ENCODE data around the gene COIL. TPM values are rescaled to one million over a fixed set of nuclear protein-coding genes. Genes with fewer than 3 reads are reported as not detected.

COIL gene
- total RNA-seq, 1 experiment from 2014 or later = 28.2 TPM

GRCh38 chr17:56933868-56934267, 27.0 kb downstream of the COIL start:
- Histone ChIP-seq H3K4me1 (peaks cover 5% of the 10 kb centered on the region), H3K36me3 (peaks cover 17% of the 10 kb centered on the region), H3K27me3 (no peaks in the 10 kb centered on the region), H3K9me3 (replicated peaks) (peaks cover 10% of the 10 kb centered on the region), H3K27ac (no peak overlapping the region), H3K4me3 (no peak overlapping the region)
- DNase-seq = peak in 1 of 2 experiments; percentile 6

DNA sequence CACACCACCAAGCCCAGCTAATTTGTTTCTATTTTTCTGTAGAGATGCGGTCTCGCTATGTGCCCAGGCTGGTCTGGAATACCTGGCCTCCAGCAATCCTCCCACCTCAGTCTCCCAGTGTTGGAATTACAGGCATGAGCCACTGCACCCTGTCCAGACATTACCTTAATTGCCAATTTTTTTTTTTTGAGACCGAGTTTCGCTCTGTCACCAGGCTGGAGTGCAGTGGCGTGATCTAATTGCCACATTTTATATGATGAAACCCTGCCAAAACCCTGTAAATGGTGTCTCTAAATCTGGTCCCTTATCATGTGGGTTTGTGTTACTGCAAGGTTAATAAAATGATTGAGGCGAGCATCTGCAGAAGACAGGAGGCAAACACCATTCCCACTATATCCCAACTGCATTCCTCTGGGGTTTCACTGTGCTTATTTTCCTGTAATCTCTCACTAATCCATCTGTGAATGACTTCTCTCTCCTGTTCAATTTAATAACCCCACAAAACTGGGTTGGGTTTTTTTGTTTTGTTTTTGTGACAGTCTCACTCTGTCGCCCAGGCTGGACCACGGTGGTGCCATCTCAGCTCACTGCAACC, 27.6 kb downstream of the COIL start:
- peaks cover 15% of the 10 kb centered on the region for H3K36me3 ChIP-seq
- DNase-seq = peak in 1 of 2 experiments; percentile 60

DNA sequence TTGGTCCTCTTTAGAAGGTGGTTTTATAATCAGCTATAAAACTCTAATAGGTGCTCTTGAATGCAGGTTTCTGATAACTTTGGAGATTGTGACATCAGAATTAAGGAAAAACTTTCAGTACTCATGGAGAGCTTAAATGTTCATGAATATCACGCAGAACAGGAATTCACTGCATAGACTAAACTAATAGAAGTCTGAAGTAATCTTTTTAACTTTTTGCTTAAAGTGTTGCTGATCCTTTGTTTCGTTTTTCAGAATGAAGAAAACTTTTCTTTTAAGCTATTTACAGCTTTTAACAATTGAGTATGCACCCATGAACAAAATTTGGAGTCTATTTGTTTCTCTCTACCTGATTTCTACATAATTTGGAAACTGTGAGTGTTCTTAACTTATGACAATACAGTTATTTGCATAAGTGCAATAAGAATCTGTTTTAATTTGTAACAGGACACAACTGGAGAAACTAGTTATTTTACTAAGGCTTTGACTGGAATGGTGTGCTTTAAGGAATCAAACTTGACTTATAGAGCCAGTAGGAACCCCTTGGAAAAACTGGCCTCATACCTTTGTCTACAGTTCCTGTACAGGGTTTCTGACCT, 30.0 kb downstream of the COIL start:
- Histone ChIP-seq H3K4me3 (no peak overlapping the region), H3K9me3 (replicated peaks) (peaks cover 10% of the 10 kb centered on the region), H3K27ac (no peak overlapping the region), H3K36me3 (no peaks in the 10 kb centered on the region), H3K4me1 (peaks cover 5% of the 10 kb centered on the region), H3K27me3 (no peaks in the 10 kb centered on the region)
- no peak for DNase-seq

More for the DNA sequence above, 27.6 kb downstream of the COIL start:
- H3K9me3 ChIP-seq (replicated peaks) = peaks cover 10% of the 10 kb centered on the region
- no peak overlapping the region for H3K27ac ChIP-seq
- no peak overlapping the region for H3K4me3 ChIP-seq
- peaks cover 5% of the 10 kb centered on the region for H3K4me1 ChIP-seq
- H3K27me3 ChIP-seq = no peaks in the 10 kb centered on the region

DNA sequence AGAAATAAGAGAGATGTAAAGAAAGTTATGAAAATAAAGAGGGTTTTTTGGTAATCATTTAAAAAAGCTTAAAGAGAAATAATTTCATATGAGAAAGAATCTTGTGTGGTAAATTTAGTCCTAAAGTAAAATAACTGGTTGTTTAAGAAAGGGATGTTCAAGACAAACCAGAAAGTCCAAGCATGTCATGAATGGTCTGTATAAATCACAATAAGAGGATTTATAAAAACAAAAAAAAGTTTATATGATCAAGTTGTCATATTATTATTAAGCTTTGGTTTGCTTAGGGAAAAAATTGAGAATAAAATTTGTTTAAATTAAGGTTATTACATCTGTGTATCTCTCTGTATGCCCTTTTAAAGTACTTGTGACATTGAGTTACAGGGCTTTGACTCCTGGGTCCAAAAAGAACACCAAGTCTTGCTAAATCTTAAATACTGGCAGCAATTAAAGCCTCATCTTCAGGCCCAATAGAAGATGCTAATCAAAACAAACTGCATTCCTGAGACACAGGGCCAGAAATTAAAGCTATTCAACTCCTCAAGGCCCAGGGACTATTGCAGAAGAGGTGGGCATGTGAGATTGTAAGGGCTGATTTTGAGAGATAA, 31.4 kb downstream of the COIL start:
- no peaks in the 10 kb centered on the region for H3K27me3 ChIP-seq
- H3K4me3 ChIP-seq = no peak overlapping the region
- H3K9me3 ChIP-seq (replicated peaks) = peaks cover 10% of the 10 kb centered on the region
- H3K27ac ChIP-seq = no peak overlapping the region
- no peaks in the 10 kb centered on the region for H3K36me3 ChIP-seq
- DNase-seq = no peak
- peaks cover 5% of the 10 kb centered on the region for H3K4me1 ChIP-seq

- peaks cover 10% of the 10 kb centered on the region for H3K9me3 ChIP-seq (replicated peaks)
- no peaks in the 10 kb centered on the region for H3K27me3 ChIP-seq
- no peak overlapping the region for H3K27ac ChIP-seq
- H3K4me3 ChIP-seq = no peak overlapping the region
- peaks cover under 1% of the 10 kb centered on the region; the same call in 1 of the 2 replicates for H3K4me1 ChIP-seq
- no peak for DNase-seq
- H3K36me3 ChIP-seq = no peaks in the 10 kb centered on the region
These were observed 32.3 kb downstream of the COIL start for GRCh38 chr17:56928586-56928985.

- H3K9me3 ChIP-seq (replicated peaks) = peaks cover 10% of the 10 kb centered on the region
- H3K27me3 ChIP-seq = no peaks in the 10 kb centered on the region
- DNase-seq = no peak
These were observed 34.1 kb downstream of the COIL start for GRCh38 chr17:56926704-56927103.

GRCh38 chr17:56926270-56926669, 34.6 kb downstream of the COIL start:
- DNase-seq = no peak
- Histone ChIP-seq H3K9me3 (replicated peaks) (peaks cover 10% of the 10 kb centered on the region), H3K36me3 (no peaks in the 10 kb centered on the region), H3K4me1 (no peaks in the 10 kb centered on the region), H3K4me3 (no peak overlapping the region), H3K27me3 (no peaks in the 10 kb centered on the region), H3K27ac (no peak overlapping the region)

More at GRCh38 chr17:56926704-56927103, 34.1 kb downstream of the COIL start:
- Histone ChIP-seq H3K27ac (no peak overlapping the region), H3K4me3 (no peak overlapping the region), H3K4me1 (no peaks in the 10 kb centered on the region), H3K36me3 (no peaks in the 10 kb centered on the region)

DNA sequence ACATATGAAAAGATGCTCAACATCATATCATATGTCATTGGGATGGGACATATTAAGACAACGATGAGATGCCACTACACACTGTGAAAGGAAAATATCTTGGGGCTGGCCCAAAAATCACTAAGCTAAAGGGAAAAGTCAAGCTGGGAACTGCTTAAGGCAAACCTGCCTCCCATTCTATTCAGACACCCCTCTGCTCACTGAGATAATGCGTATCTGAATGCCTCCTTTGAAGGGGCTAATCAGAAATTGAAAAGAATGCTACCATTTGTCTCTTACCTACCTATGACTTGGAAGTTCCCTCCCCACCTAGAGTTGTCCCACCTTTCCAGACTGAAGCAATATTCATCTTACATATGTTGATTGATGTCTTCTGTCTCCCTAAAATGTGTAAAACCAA, 35.8 kb downstream of the COIL start:
- H3K4me3 ChIP-seq = no peak overlapping the region
- DNase-seq = no peak
- no peaks in the 10 kb centered on the region for H3K36me3 ChIP-seq
- H3K27ac ChIP-seq = no peak overlapping the region
- peaks cover 7% of the 10 kb centered on the region for H3K9me3 ChIP-seq (replicated peaks)
- H3K4me1 ChIP-seq = no peaks in the 10 kb centered on the region
- no peaks in the 10 kb centered on the region for H3K27me3 ChIP-seq

- Histone ChIP-seq H3K36me3 (no peaks in the 10 kb centered on the region), H3K4me1 (peaks cover 17% of the 10 kb centered on the region), H3K27ac (no peak overlapping the region), H3K4me3 (no peak overlapping the region), H3K9me3 (replicated peaks) (peaks cover 6% of the 10 kb centered on the region; the same call in 1 of the 2 replicates), H3K27me3 (no peaks in the 10 kb centered on the region)
- DNase-seq = no peak
These were observed 41.1 kb downstream of the COIL start for GRCh38 chr17:56919717-56920116.

- no peak for DNase-seq
- peaks cover 6% of the 10 kb centered on the region; the same call in 1 of the 2 replicates for H3K9me3 ChIP-seq (replicated peaks)
- no peak overlapping the region for H3K27ac ChIP-seq
- H3K4me1 ChIP-seq = peaks cover 18% of the 10 kb centered on the region
- no peaks in the 10 kb centered on the region for H3K27me3 ChIP-seq
- no peaks in the 10 kb centered on the region for H3K36me3 ChIP-seq
- no peak overlapping the region for H3K4me3 ChIP-seq
These were observed 41.9 kb downstream of the COIL start for GRCh38 chr17:56918916-56919315.

- Histone ChIP-seq H3K27me3 (no peaks in the 10 kb centered on the region), H3K9me3 (replicated peaks) (peaks cover 6% of the 10 kb centered on the region; the same call in 1 of the 2 replicates), H3K4me3 (no peak overlapping the region), H3K36me3 (no peaks in the 10 kb centered on the region), H3K4me1 (peaks cover 18% of the 10 kb centered on the region), H3K27ac (no peak overlapping the region)
- no peak for DNase-seq
These were observed 43.1 kb downstream of the COIL start for GRCh38 chr17:56917559-56918296.

- no peak for DNase-seq
These were observed 46.1 kb downstream of the COIL start for GRCh38 chr17:56914581-56915273.

GRCh38 chr17:56913867-56914580, 46.8 kb downstream of the COIL start, which contains the start of gene TRIM25:
Gene TRIM25 (minus strand): TSS chr17:56914049. CDS start chr17:56913988, 61 bp downstream.
- Histone ChIP-seq H3K36me3 (no peaks in the 10 kb centered on the region), H3K4me3 (peak within 1 kb of the TSS; percentile 62), H3K27ac (peak within 1 kb of the TSS; percentile 91), H3K9me3 (replicated peaks) (peaks cover 6% of the 10 kb centered on the region; the same call in 1 of the 2 replicates), H3K27me3 (no peaks in the 10 kb centered on the region), H3K4me1 (peaks cover 18% of the 10 kb centered on the region)
- peak; percentile 55 to 56 for DNase-seq

More at GRCh38 chr17:56914581-56915273, 46.1 kb downstream of the COIL start:
- Histone ChIP-seq H3K4me3 (peak overlapping the region; percentile 62), H3K27me3 (no peaks in the 10 kb centered on the region), H3K4me1 (peaks cover 18% of the 10 kb centered on the region), H3K36me3 (no peaks in the 10 kb centered on the region), H3K27ac (peak overlapping the region; percentile 91), H3K9me3 (replicated peaks) (peaks cover 6% of the 10 kb centered on the region; the same call in 1 of the 2 replicates)

Data from SJCRH30 (cell line).